ENCODE results near the gene CCDC85A. TPM values are rescaled to one million over a fixed set of nuclear protein-coding genes. Genes with fewer than 3 reads are reported as not detected.
A peak's percentile ranks its signal among the peaks of the same experiment; 100 is the strongest.

Gene CCDC85A
- total and polyA plus RNA-seq, 2 experiments from 2014 or later = 1.6 to 4.2 TPM

DNA sequence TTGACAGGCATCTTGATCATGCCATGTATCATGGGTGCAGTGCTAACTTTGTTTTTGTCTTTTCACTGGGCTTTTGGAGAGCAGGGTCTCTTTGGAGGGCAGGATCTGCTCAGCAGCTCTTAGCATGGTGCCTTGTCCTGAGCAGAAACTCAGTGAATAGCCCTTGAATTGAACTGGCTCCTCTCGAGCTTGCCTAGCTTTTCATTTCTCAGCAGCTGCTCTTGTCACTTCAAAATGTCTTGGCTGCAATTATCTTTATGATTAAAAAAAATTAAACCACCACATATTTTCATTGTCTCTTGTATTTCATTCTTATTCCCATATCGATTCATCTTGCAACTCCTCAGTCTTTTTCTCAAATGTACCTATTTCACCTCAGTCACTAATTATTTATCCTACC is 50.5 kb downstream of the CCDC85A start:
- in situ Hi-C loops (cut with MboI) = no loop called here
- Histone ChIP-seq H2AFZ (no peak overlapping the region), H3K27me3 (replicated peaks; ENCODE audit: insufficient read depth) (no peaks in the 10 kb centered on the region), H3K9me2 (ENCODE audit: insufficient read depth) (no peaks in the 10 kb centered on the region), H3K36me3 (ENCODE audit: low read depth) (no peaks in the 10 kb centered on the region), H3K9ac (no peak overlapping the region), H3K79me2 (ENCODE audit: insufficient read depth) (no peaks in the 10 kb centered on the region), H4K20me1 (ENCODE audit: insufficient read depth) (no peaks in the 10 kb centered on the region), H3F3A (ENCODE audit: insufficient read depth) (no peaks in the 10 kb centered on the region), H3K4me1 (ENCODE audit: insufficient read depth) (peaks cover 14% of the 10 kb centered on the region; the same call in 1 of the 2 replicates), H3K9me3 (ENCODE audit: low read depth) (no peaks in the 10 kb centered on the region), H3K27ac (no peak overlapping the region), H3K4me2 (ENCODE audit: unreplicated experiment) (no peak overlapping the region), H3K4me3 (0 out of 2 replicates have a peak overlapping the region, but pooled peaks have one; percentile 26)
- no peak for DNase-seq
- WGBS, 2 experiments (ENCODE audit: low coverage in 1 of 2, low lambda C conversion rate in 2 of 2, missing lambda C conversion rate in 2 of 2) = 34 to 35% methylated on average over 2 of the region's 2 CpGs
- TF ChIP-seq EZH2phosphoT487 (IDR thresholded peaks at IDR 0.05; ENCODE audit: insufficient read depth, low read depth) (no peak), EZH2 (IDR thresholded peaks at IDR 0.05; ENCODE audit: insufficient read depth, poor library complexity, severe bottlenecking) (no peak)

DNA sequence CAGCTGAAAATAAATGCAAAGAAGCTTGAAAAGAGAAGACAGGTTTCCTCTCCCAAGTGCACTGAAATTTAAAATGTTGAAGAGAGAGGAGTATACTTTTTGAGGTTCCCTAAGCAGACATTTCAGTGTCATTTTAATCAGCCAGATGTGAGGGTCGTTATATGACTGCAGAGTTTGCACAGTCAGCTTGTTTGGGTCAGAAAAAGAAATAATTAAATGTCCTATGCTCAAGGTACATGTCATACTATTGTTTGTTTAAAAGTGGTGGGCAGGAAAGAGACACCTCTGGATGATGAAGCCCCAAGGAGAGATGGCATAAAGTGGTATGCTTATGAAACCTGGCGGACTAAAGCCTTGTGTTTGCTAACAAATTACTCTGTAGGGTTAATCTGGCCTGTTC is 55.2 kb downstream of the CCDC85A start:
- Histone ChIP-seq H3K4me1 (ENCODE audit: insufficient read depth) (no peaks in the 10 kb centered on the region), H3K4me3 (no peak overlapping the region), H3K27ac (no peak overlapping the region), H3K9me3 (ENCODE audit: low read depth) (no peaks in the 10 kb centered on the region), H3K79me2 (ENCODE audit: insufficient read depth) (no peaks in the 10 kb centered on the region), H4K20me1 (ENCODE audit: insufficient read depth) (no peaks in the 10 kb centered on the region; the same call in 1 of the 2 replicates), H3K27me3 (replicated peaks; ENCODE audit: insufficient read depth) (no peaks in the 10 kb centered on the region), H2AFZ (no peak overlapping the region), H3F3A (ENCODE audit: insufficient read depth) (no peaks in the 10 kb centered on the region), H3K36me3 (ENCODE audit: low read depth) (no peaks in the 10 kb centered on the region), H3K9me2 (ENCODE audit: insufficient read depth) (no peaks in the 10 kb centered on the region), H3K4me2 (ENCODE audit: unreplicated experiment) (no peak overlapping the region), H3K9ac (no peak overlapping the region)
- 36 to 38% methylated on average over 2 of the region's 2 CpGs for WGBS, 2 experiments (ENCODE audit: low coverage in 1 of 2, low lambda C conversion rate in 2 of 2, missing lambda C conversion rate in 2 of 2)
- TF ChIP-seq EZH2phosphoT487 (IDR thresholded peaks at IDR 0.05; ENCODE audit: insufficient read depth, low read depth) (no peak), EZH2 (IDR thresholded peaks at IDR 0.05; ENCODE audit: insufficient read depth, poor library complexity, severe bottlenecking) (no peak)
- in situ Hi-C loops (cut with MboI) = no loop called here
- no peak for DNase-seq

DNA sequence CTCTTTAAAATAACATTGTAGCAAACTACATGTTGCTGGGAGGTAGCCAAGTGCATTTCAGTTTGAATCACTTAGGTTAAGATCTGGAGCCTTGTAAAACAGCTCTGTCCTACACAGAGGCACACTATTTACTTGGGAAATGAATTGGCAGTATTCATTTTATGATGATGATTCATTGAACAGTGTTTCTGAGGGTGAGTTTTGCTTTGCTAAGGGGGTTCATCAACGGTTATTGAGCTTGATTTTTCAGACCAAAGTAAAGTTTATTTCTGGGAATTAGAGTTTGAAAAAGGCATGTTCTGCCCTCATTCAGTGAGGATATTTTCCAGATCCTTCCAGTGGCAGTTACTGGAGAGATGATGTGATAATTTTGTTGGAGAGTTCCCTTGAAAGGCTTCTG is 55.6 kb downstream of the CCDC85A start:
- Histone ChIP-seq H3F3A (ENCODE audit: insufficient read depth) (no peaks in the 10 kb centered on the region), H3K9me2 (ENCODE audit: insufficient read depth) (no peaks in the 10 kb centered on the region), H4K20me1 (ENCODE audit: insufficient read depth) (no peaks in the 10 kb centered on the region; the same call in 1 of the 2 replicates), H3K4me1 (ENCODE audit: insufficient read depth) (no peaks in the 10 kb centered on the region), H3K27me3 (replicated peaks; ENCODE audit: insufficient read depth) (no peaks in the 10 kb centered on the region), H3K36me3 (ENCODE audit: low read depth) (no peaks in the 10 kb centered on the region), H3K4me2 (ENCODE audit: unreplicated experiment) (no peak overlapping the region), H2AFZ (no peak overlapping the region), H3K79me2 (ENCODE audit: insufficient read depth) (no peaks in the 10 kb centered on the region), H3K9me3 (ENCODE audit: low read depth) (no peaks in the 10 kb centered on the region), H3K4me3 (no peak overlapping the region), H3K9ac (no peak overlapping the region), H3K27ac (no peak overlapping the region)
- 3 to 5% methylated on average over 1 of the region's 1 CpG for WGBS, 2 experiments (ENCODE audit: low coverage in 1 of 2, low lambda C conversion rate in 2 of 2, missing lambda C conversion rate in 2 of 2)
- in situ Hi-C loops (cut with MboI) = no loop called here
- peak; percentile 43 for DNase-seq
- TF ChIP-seq EZH2phosphoT487 (IDR thresholded peaks at IDR 0.05; ENCODE audit: insufficient read depth, low read depth) = no peak
- TF ChIP-seq EZH2 (IDR thresholded peaks at IDR 0.05; ENCODE audit: insufficient read depth, poor library complexity, severe bottlenecking) = no peak

DNA sequence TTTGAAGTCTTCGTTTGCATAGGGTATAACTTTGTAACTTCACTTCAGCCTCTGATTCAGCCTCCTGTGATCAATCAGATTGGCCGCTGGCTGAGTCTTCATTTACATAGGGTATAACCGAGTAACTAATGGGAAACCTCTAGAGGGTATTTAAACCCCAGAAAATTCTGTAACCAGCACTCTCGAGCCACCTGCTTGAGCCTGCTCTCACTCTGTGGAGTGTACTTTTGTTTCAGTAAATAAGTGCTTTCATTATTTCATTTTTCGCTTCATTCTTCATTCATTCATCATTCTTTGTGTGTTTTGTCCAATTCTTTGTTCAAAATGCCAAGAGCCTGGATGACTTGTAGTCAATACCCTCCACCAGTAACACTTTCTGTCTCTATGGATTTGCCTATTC is 56.4 kb downstream of the CCDC85A start:
- Histone ChIP-seq H3K27ac (no peak overlapping the region), H4K20me1 (ENCODE audit: insufficient read depth) (no peaks in the 10 kb centered on the region; the same call in 1 of the 2 replicates), H2AFZ (no peak overlapping the region), H3K27me3 (replicated peaks; ENCODE audit: insufficient read depth) (no peaks in the 10 kb centered on the region), H3K9ac (no peak overlapping the region), H3K4me3 (no peak overlapping the region), H3K4me2 (ENCODE audit: unreplicated experiment) (no peak overlapping the region), H3K4me1 (ENCODE audit: insufficient read depth) (no peaks in the 10 kb centered on the region), H3K9me2 (ENCODE audit: insufficient read depth) (no peaks in the 10 kb centered on the region), H3K79me2 (ENCODE audit: insufficient read depth) (no peaks in the 10 kb centered on the region), H3K9me3 (ENCODE audit: low read depth) (no peaks in the 10 kb centered on the region), H3F3A (ENCODE audit: insufficient read depth) (no peaks in the 10 kb centered on the region), H3K36me3 (ENCODE audit: low read depth) (no peaks in the 10 kb centered on the region)
- TF ChIP-seq EZH2 (IDR thresholded peaks at IDR 0.05; ENCODE audit: insufficient read depth, poor library complexity, severe bottlenecking) (no peak), EZH2phosphoT487 (IDR thresholded peaks at IDR 0.05; ENCODE audit: insufficient read depth, low read depth) (no peak)
- WGBS, 2 experiments (ENCODE audit: low coverage in 1 of 2, low lambda C conversion rate in 2 of 2, missing lambda C conversion rate in 2 of 2) = 37 to 38% methylated on average over 5 of the region's 5 CpGs
- in situ Hi-C loops (cut with MboI) = no loop called here
- no peak for DNase-seq

DNA sequence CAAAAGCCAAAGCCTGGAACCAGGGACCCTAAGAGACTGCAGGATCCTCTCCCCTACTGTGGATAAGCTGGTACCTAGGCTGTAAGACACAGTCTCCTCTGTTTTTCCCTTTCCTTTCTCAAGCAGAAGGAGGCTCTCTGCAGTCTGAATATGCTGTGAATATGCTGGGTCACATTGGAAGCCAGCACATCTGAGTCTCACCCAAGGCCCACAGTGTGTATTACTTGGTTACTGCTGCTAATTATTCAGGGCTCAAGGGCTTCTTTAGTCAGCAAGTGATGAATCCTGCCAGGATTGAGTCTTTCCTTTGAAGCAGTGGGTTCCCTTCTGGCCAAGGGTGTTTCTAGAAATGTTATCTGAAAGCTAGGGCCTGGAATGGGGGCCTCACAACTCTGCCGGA is 60.7 kb downstream of the CCDC85A start:
- Histone ChIP-seq H4K20me1 (ENCODE audit: insufficient read depth) (no peaks in the 10 kb centered on the region; the same call in 1 of the 2 replicates), H3K9ac (no peak overlapping the region), H3K36me3 (ENCODE audit: low read depth) (no peaks in the 10 kb centered on the region), H3F3A (ENCODE audit: insufficient read depth) (no peaks in the 10 kb centered on the region), H3K27me3 (replicated peaks; ENCODE audit: insufficient read depth) (no peaks in the 10 kb centered on the region), H3K9me2 (ENCODE audit: insufficient read depth) (no peaks in the 10 kb centered on the region), H3K4me1 (ENCODE audit: insufficient read depth) (no peaks in the 10 kb centered on the region; the same call in 1 of the 2 replicates), H3K9me3 (ENCODE audit: low read depth) (no peaks in the 10 kb centered on the region), H2AFZ (no peak overlapping the region), H3K27ac (no peak overlapping the region), H3K4me3 (no peak overlapping the region), H3K79me2 (ENCODE audit: insufficient read depth) (no peaks in the 10 kb centered on the region), H3K4me2 (ENCODE audit: unreplicated experiment) (no peak overlapping the region)
- TF ChIP-seq EZH2phosphoT487 (IDR thresholded peaks at IDR 0.05; ENCODE audit: insufficient read depth, low read depth) = no peak
- WGBS, 2 experiments (ENCODE audit: low coverage in 1 of 2, low lambda C conversion rate in 2 of 2, missing lambda C conversion rate in 2 of 2) = 0% methylated on average over 1 of the region's 1 CpG
- DNase-seq = no peak
- in situ Hi-C loops (cut with MboI) = no loop called here
